Stimulated activated CD4-positive, alpha-beta T cell treated with anti-CD3 and anti-CD28 coated beads, TNF-alpha, amount 100 ng/mL, for 4 hours (primary cell): ENCODE measurements around the gene FPGS.

Source experiments
- DNase-seq, 3 experiments: peaks; one replicate each; pipeline ENCODE4 v3.0.0-alpha.2; 2020; ENCODE audit warnings: low read depth in 3 of 3

Gene FPGS

GRCh38 chr9:127860260-127860659 is 57.6 kb downstream of the FPGS start:
- no peak for DNase-seq

DNA sequence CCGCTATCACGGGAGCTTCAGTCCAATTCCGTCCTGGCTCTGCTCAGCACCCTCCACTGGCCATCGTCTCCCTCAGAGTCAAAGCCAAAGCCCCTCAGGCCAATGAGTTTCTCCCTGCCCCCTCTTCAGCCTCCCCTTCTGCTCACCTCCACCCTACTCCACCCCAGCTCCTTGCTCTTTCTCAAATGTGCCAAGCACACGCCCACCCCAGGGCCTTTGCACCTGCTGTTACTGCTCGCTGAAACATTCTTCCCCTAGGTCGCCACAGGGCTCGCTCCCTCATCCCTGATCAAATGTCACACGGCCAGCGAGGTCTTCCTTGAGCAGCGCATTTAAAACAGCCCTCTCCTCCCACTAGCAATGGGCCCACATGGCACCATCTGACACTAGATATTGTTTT is 58.1 kb downstream of the FPGS start:
- no peak for DNase-seq

- DNase-seq: peak in 1 of 3 experiments; percentile 17
Observed at GRCh38 chr9:127862075-127863011, 59.7 kb downstream of the FPGS start.

- no peak for DNase-seq
Observed at GRCh38 chr9:127863191-127863621, 60.5 kb downstream of the FPGS start.
